ENCODE results near the gene CCDC86.

CCDC86 gene

GRCh38 chr11:60831501-60832079 lies 10.3 kb upstream of the CCDC86 start:
- no peak overlapping the region for H3K9ac ChIP-seq (ENCODE audit: low read depth, low read length)
- no peaks in the 10 kb centered on the region for H3K9me3 ChIP-seq (ENCODE audit: insufficient read depth, low read depth, low read length)
- no peak overlapping the region for H3K27ac ChIP-seq (ENCODE audit: low read depth, low read length)
- H3K4me1 ChIP-seq (ENCODE audit: insufficient read depth, low read length) = no peaks in the 10 kb centered on the region
- WGBS = 74% methylated on average over 7 of the region's 7 CpGs
- H3K36me3 ChIP-seq (ENCODE audit: insufficient read depth, low read length) = no peaks in the 10 kb centered on the region
- H3K27me3 ChIP-seq (ENCODE audit: insufficient read depth, low read length) = peaks cover 16% of the 10 kb centered on the region
- H3K4me3 ChIP-seq (ENCODE audit: low read length) = no peak overlapping the region

- Histone ChIP-seq H3K27ac (ENCODE audit: low read depth, low read length) (no peak overlapping the region), H3K36me3 (ENCODE audit: insufficient read depth, low read length) (no peaks in the 10 kb centered on the region), H3K27me3 (ENCODE audit: insufficient read depth, low read length) (peaks cover 16% of the 10 kb centered on the region), H3K9me3 (ENCODE audit: insufficient read depth, low read depth, low read length) (no peaks in the 10 kb centered on the region), H3K4me3 (ENCODE audit: low read length) (no peak overlapping the region), H3K4me1 (ENCODE audit: insufficient read depth, low read length) (no peaks in the 10 kb centered on the region), H3K9ac (ENCODE audit: low read depth, low read length) (no peak overlapping the region)
- whole genome bisulfite sequencing = 69% methylated on average over 7 of the region's 7 CpGs
Observed at GRCh38 chr11:60834742-60835533, 7.0 kb upstream of the CCDC86 start.

- no peaks in the 10 kb centered on the region for H3K36me3 ChIP-seq (ENCODE audit: insufficient read depth, low read length)
- no peak overlapping the region for H3K9ac ChIP-seq (ENCODE audit: low read depth, low read length)
- H3K4me3 ChIP-seq (ENCODE audit: low read length) = no peak overlapping the region
- no peak overlapping the region for H3K27ac ChIP-seq (ENCODE audit: low read depth, low read length)
- peaks cover 16% of the 10 kb centered on the region for H3K27me3 ChIP-seq (ENCODE audit: insufficient read depth, low read length)
- WGBS = 88% methylated on average over 3 of the region's 3 CpGs
- no peaks in the 10 kb centered on the region for H3K4me1 ChIP-seq (ENCODE audit: insufficient read depth, low read length)
- no peaks in the 10 kb centered on the region for H3K9me3 ChIP-seq (ENCODE audit: insufficient read depth, low read depth, low read length)
Observed at GRCh38 chr11:60835534-60835846, 6.4 kb upstream of the CCDC86 start.

- 79% methylated on average over 9 of the region's 9 CpGs for WGBS
- H3K4me3 ChIP-seq (ENCODE audit: low read length) = no peak overlapping the region
- H3K27me3 ChIP-seq (ENCODE audit: insufficient read depth, low read length) = peaks cover 16% of the 10 kb centered on the region
- H3K27ac ChIP-seq (ENCODE audit: low read depth, low read length) = no peak overlapping the region
- no peaks in the 10 kb centered on the region for H3K36me3 ChIP-seq (ENCODE audit: insufficient read depth, low read length)
- H3K9ac ChIP-seq (ENCODE audit: low read depth, low read length) = no peak overlapping the region
- no peaks in the 10 kb centered on the region for H3K9me3 ChIP-seq (ENCODE audit: insufficient read depth, low read depth, low read length)
- peaks cover 7% of the 10 kb centered on the region; the same call in 1 of the 2 replicates for H3K4me1 ChIP-seq (ENCODE audit: insufficient read depth, low read length)
Observed at GRCh38 chr11:60836866-60837515, 4.9 kb upstream of the CCDC86 start.

- peaks cover 7% of the 10 kb centered on the region; the same call in 1 of the 2 replicates for H3K4me1 ChIP-seq (ENCODE audit: insufficient read depth, low read length)
- no peaks in the 10 kb centered on the region for H3K36me3 ChIP-seq (ENCODE audit: insufficient read depth, low read length)
- no peak overlapping the region for H3K4me3 ChIP-seq (ENCODE audit: low read length)
- H3K27ac ChIP-seq (ENCODE audit: low read depth, low read length) = no peak overlapping the region
- no peak overlapping the region for H3K9ac ChIP-seq (ENCODE audit: low read depth, low read length)
- no peaks in the 10 kb centered on the region for H3K9me3 ChIP-seq (ENCODE audit: insufficient read depth, low read depth, low read length)
- peaks cover 8% of the 10 kb centered on the region; the same call in 1 of the 2 replicates for H3K27me3 ChIP-seq (ENCODE audit: insufficient read depth, low read length)
- 80% methylated on average over 7 of the region's 7 CpGs for WGBS
Observed at GRCh38 chr11:60838132-60838531, 3.8 kb upstream of the CCDC86 start.

GRCh38 chr11:60840470-60841430 lies 1.2 kb upstream of the CCDC86 start:
- no peaks in the 10 kb centered on the region for H3K27me3 ChIP-seq (ENCODE audit: insufficient read depth, low read length)
- H3K27ac ChIP-seq (ENCODE audit: low read depth, low read length) = no peak overlapping the region; the same call in 1 of the 2 replicates
- peaks cover 16% of the 10 kb centered on the region; the same call in 1 of the 2 replicates for H3K4me1 ChIP-seq (ENCODE audit: insufficient read depth, low read length)
- H3K9ac ChIP-seq (ENCODE audit: low read depth, low read length) = no peak overlapping the region
- H3K4me3 ChIP-seq (ENCODE audit: low read length) = no peak overlapping the region
- no peaks in the 10 kb centered on the region for H3K9me3 ChIP-seq (ENCODE audit: insufficient read depth, low read depth, low read length)
- WGBS = 91% methylated on average over 14 of the region's 14 CpGs
- peaks cover 8% of the 10 kb centered on the region for H3K36me3 ChIP-seq (ENCODE audit: insufficient read depth, low read length)

- Histone ChIP-seq H3K9me3 (ENCODE audit: insufficient read depth, low read depth, low read length) (no peaks in the 10 kb centered on the region), H3K4me1 (ENCODE audit: insufficient read depth, low read length) (peaks cover 16% of the 10 kb centered on the region; the same call in 1 of the 2 replicates), H3K27ac (ENCODE audit: low read depth, low read length) (no peak overlapping the region), H3K27me3 (ENCODE audit: insufficient read depth, low read length) (no peaks in the 10 kb centered on the region), H3K36me3 (ENCODE audit: insufficient read depth, low read length) (peaks cover 22% of the 10 kb centered on the region), H3K4me3 (ENCODE audit: low read length) (peak overlapping the region; percentile 82), H3K9ac (ENCODE audit: low read depth, low read length) (peak overlapping the region; percentile 88)
- WGBS = 21% methylated on average over 23 of the region's 23 CpGs
Observed at GRCh38 chr11:60842668-60843600, 1.0 kb downstream of the CCDC86 start.

- WGBS = 80% methylated on average over 10 of the region's 10 CpGs
- Histone ChIP-seq H3K27me3 (ENCODE audit: insufficient read depth, low read length) (no peaks in the 10 kb centered on the region), H3K27ac (ENCODE audit: low read depth, low read length) (no peak overlapping the region), H3K4me1 (ENCODE audit: insufficient read depth, low read length) (peaks cover 16% of the 10 kb centered on the region; the same call in 1 of the 2 replicates), H3K9me3 (ENCODE audit: insufficient read depth, low read depth, low read length) (no peaks in the 10 kb centered on the region), H3K4me3 (ENCODE audit: low read length) (peak overlapping the region; percentile 82), H3K36me3 (ENCODE audit: insufficient read depth, low read length) (peaks cover 35% of the 10 kb centered on the region), H3K9ac (ENCODE audit: low read depth, low read length) (no peak overlapping the region)
Observed at GRCh38 chr11:60844045-60844869, 2.3 kb downstream of the CCDC86 start.

GRCh38 chr11:60844870-60845221 lies 2.9 kb downstream of the CCDC86 start:
- no peak overlapping the region for H3K9ac ChIP-seq (ENCODE audit: low read depth, low read length)
- H3K4me1 ChIP-seq (ENCODE audit: insufficient read depth, low read length) = peaks cover 16% of the 10 kb centered on the region; the same call in 1 of the 2 replicates
- no peaks in the 10 kb centered on the region for H3K9me3 ChIP-seq (ENCODE audit: insufficient read depth, low read depth, low read length)
- no peaks in the 10 kb centered on the region for H3K27me3 ChIP-seq (ENCODE audit: insufficient read depth, low read length)
- WGBS = 83% methylated on average over 4 of the region's 4 CpGs
- no peak overlapping the region for H3K4me3 ChIP-seq (ENCODE audit: low read length)
- no peak overlapping the region for H3K27ac ChIP-seq (ENCODE audit: low read depth, low read length)
- peaks cover 41% of the 10 kb centered on the region for H3K36me3 ChIP-seq (ENCODE audit: insufficient read depth, low read length)

Measured in HUES64 (cell line).